Measurements from ENCODE around the gene ITGA8. TPM values are rescaled to one million over a fixed set of nuclear protein-coding genes. Genes with fewer than 3 reads are reported as not detected.

The ITGA8 gene
- total RNA-seq, 1 donor = 2.5 TPM

DNA sequence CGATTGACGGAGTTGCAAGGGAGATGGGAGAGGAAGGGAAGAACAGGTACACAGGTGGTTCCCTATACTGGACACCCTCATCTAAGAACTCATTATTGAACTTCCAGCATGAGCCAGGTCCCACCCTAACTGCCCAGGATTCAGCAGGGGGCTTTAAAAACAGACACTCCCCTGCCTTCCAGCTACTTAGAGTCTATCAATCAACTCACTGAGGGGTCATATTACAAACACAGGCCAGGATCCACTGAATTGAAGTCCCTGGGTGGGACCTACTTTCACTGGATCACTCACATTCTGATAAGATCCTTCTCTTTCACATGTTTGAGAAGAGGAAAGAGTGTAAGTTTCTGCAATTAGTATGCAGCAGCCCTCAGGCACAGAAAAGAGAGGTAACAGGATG, 92.8 kb downstream of the ITGA8 start:
- peaks cover 4% of the 10 kb centered on the region for H3K27me3 ChIP-seq (ENCODE audit: insufficient read depth, low read length)
- H3K9me3 ChIP-seq (ENCODE audit: low read depth, low read length) = no peaks in the 10 kb centered on the region
- H3K4me1 ChIP-seq (ENCODE audit: insufficient read depth, low read length) = peaks cover 8% of the 10 kb centered on the region
- DNase-seq (ENCODE audit: insufficient read length, low spot score, missing footprints) = no peak
- H3K4me2 ChIP-seq (ENCODE audit: insufficient read depth, low read length) = no peak overlapping the region
- H3K79me2 ChIP-seq (ENCODE audit: insufficient read depth, low read length) = no peaks in the 10 kb centered on the region
- H3K4me3 ChIP-seq (ENCODE audit: insufficient read depth, low read length) = no peak overlapping the region
- H3K36me3 ChIP-seq (ENCODE audit: insufficient read depth, low read length) = no peaks in the 10 kb centered on the region
- H2AFZ ChIP-seq (ENCODE audit: low read length) = no peak overlapping the region
- H3K27ac ChIP-seq (ENCODE audit: low read depth, low read length) = no peak overlapping the region
- no peak for TF ChIP-seq CTCF (IDR thresholded peaks at IDR 0.05; ENCODE audit: extremely low read depth, low read depth, low read length)
- H4K20me1 ChIP-seq (ENCODE audit: insufficient read depth, low read length) = no peaks in the 10 kb centered on the region

GRCh38 chr10:15625261-15625660, 94.5 kb downstream of the ITGA8 start:
- Histone ChIP-seq H3K4me3 (ENCODE audit: insufficient read depth, low read length) (no peak overlapping the region), H3K79me2 (ENCODE audit: insufficient read depth, low read length) (no peaks in the 10 kb centered on the region), H3K36me3 (ENCODE audit: insufficient read depth, low read length) (no peaks in the 10 kb centered on the region), H3K27me3 (ENCODE audit: insufficient read depth, low read length) (peaks cover 10% of the 10 kb centered on the region), H4K20me1 (ENCODE audit: insufficient read depth, low read length) (no peaks in the 10 kb centered on the region), H3K4me2 (ENCODE audit: insufficient read depth, low read length) (no peak overlapping the region), H2AFZ (ENCODE audit: low read length) (peak overlapping the region; percentile 39), H3K4me1 (ENCODE audit: insufficient read depth, low read length) (peaks cover 8% of the 10 kb centered on the region), H3K27ac (ENCODE audit: low read depth, low read length) (no peak overlapping the region), H3K9me3 (ENCODE audit: low read depth, low read length) (no peaks in the 10 kb centered on the region)
- TF ChIP-seq CTCF (IDR thresholded peaks at IDR 0.05; ENCODE audit: extremely low read depth, low read depth, low read length) = no peak
- DNase-seq (ENCODE audit: insufficient read length, low spot score, missing footprints) = no peak

DNA sequence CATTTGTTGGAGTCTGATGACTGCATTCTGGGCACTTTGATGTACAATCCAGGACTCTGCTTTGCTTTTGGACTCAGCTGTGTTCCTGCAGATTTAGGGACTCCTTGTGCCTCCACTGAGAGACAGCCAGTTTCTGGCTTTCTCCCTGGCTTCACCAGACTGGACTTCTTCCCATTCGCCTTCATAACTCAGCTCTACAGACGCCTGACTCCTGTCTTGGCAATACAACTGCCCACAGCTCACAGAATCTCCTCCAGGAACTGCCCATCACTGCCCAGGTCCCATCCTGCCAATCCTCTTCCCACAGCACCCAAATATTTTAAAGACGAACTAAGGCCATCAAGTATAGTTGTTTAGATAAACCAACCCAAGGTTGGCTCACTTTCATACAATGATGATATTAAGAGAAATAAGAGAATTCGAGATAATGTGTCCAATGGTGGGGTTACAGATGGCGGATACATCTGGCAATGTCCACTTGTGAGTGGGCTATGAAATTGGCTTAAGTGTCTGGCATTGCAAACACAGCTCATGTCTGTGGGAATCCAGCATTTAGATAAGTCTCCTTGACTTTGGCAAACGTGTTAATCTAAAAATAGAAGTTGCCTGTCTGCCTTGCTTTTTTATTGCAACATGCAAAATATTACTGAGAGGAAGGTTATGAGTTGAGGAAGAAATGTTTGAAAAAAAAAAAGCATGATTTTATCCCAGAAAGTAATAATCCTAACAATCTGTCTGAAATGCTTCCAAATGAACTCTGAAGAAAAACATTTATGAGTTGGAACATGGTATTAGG, 95.1 kb downstream of the ITGA8 start:
- H3K36me3 ChIP-seq (ENCODE audit: insufficient read depth, low read length) = no peaks in the 10 kb centered on the region
- peaks cover 8% of the 10 kb centered on the region for H3K4me1 ChIP-seq (ENCODE audit: insufficient read depth, low read length)
- peaks cover 10% of the 10 kb centered on the region for H3K27me3 ChIP-seq (ENCODE audit: insufficient read depth, low read length)
- peak; percentile 35 for DNase-seq (ENCODE audit: insufficient read length, low spot score, missing footprints)
- peak overlapping the region; percentile 19 for H3K4me2 ChIP-seq (ENCODE audit: insufficient read depth, low read length)
- H4K20me1 ChIP-seq (ENCODE audit: insufficient read depth, low read length) = no peaks in the 10 kb centered on the region
- H3K4me3 ChIP-seq (ENCODE audit: insufficient read depth, low read length) = no peak overlapping the region
- TF ChIP-seq CTCF (IDR thresholded peaks at IDR 0.05; ENCODE audit: extremely low read depth, low read depth, low read length) = no peak
- H3K27ac ChIP-seq (ENCODE audit: low read depth, low read length) = no peak overlapping the region
- no peaks in the 10 kb centered on the region for H3K79me2 ChIP-seq (ENCODE audit: insufficient read depth, low read length)
- no peaks in the 10 kb centered on the region for H3K9me3 ChIP-seq (ENCODE audit: low read depth, low read length)
- H2AFZ ChIP-seq (ENCODE audit: low read length) = peak overlapping the region; percentile 37

DNA sequence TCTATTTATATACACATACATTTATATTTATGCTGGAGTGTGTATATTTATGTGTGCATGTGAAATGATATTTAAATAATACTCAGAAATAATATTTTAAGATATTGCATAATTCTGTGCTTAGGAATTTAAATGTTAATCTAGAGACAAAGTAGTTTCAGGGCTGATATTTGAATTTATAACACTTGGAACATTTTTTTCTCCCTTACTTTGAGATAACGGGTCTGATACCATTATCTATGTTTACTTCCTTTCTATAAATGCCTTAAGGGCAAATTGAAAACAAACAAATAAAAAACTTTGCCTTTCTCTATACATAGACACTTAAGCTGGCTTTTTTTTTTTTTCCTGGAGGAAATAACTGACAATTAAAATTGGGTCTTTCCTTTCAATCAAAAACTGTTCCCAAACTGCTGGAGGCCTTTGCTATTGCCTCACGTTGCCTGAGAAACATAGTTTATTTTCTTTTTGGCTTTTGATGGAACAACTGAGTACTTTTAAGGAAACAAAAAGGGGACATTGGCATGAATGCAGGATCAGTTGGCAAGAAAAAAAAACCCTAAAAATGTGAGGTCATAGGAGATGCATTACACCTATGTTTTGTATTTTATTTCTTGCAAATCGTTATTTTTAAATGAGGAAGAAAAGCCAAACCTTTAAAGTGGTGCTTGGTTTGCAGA, 98.7 kb downstream of the ITGA8 start:
- H2AFZ ChIP-seq (ENCODE audit: low read length) = no peak overlapping the region
- no peak for DNase-seq (ENCODE audit: insufficient read length, low spot score, missing footprints)
- no peak for TF ChIP-seq CTCF (IDR thresholded peaks at IDR 0.05; ENCODE audit: extremely low read depth, low read depth, low read length)
- peaks cover 10% of the 10 kb centered on the region for H3K27me3 ChIP-seq (ENCODE audit: insufficient read depth, low read length)
- no peaks in the 10 kb centered on the region for H3K36me3 ChIP-seq (ENCODE audit: insufficient read depth, low read length)
- no peak overlapping the region for H3K4me2 ChIP-seq (ENCODE audit: insufficient read depth, low read length)
- no peak overlapping the region for H3K4me3 ChIP-seq (ENCODE audit: insufficient read depth, low read length)
- no peaks in the 10 kb centered on the region for H3K9me3 ChIP-seq (ENCODE audit: low read depth, low read length)
- peaks cover 8% of the 10 kb centered on the region for H3K4me1 ChIP-seq (ENCODE audit: insufficient read depth, low read length)
- no peaks in the 10 kb centered on the region for H3K79me2 ChIP-seq (ENCODE audit: insufficient read depth, low read length)
- no peak overlapping the region for H3K27ac ChIP-seq (ENCODE audit: low read depth, low read length)
- no peaks in the 10 kb centered on the region for H4K20me1 ChIP-seq (ENCODE audit: insufficient read depth, low read length)
